Stimulated activated CD8-positive, alpha-beta memory T cell treated with anti-CD3 and anti-CD28 coated beads, Interleukin-12 subunit alpha, Interleukin-12 subunit beta, amount 100 ng/mL, for 24 hours (primary cell): ENCODE results near the gene FBH1.
"Not testable (repeated sequence)": the region's sequence is repeated elsewhere in the genome, so short reads cannot be mapped to it uniquely, and the experiment has no call there.

Source experiments
- DNase-seq: peaks from one replicate; pipeline ENCODE4 v3.0.0-alpha.2; 2020; ENCODE audit errors: extremely low read depth

The FBH1 gene

DNA sequence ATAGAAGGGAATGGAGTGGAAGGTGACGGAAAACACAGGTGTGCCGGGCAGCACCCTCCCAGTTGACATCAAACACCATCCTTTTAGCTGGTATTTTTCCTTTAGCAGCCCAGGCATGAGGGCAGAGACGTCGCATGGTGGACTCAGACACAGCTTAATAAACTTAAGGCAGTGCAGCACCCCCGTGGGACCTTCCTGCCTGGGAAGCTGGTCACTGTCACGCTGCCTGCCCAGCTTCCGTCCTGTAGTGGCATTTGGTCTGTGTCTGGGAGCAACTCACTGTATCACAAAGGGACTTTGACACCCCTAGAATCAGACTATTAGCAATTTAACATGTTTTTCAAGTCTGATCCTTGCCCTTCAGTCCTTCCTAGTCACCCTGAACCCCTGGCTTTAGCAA, 51.5 kb downstream of the FBH1 start:
- DNase-seq = no peak

GRCh38 chr10:5942001-5942400, 52.0 kb downstream of the FBH1 start:
- no peak for DNase-seq

GRCh38 chr10:5942474-5942873, 52.4 kb downstream of the FBH1 start:
- DNase-seq = no peak

- no peak for DNase-seq
These were observed 53.5 kb downstream of the FBH1 start for GRCh38 chr10:5943536-5943935.

GRCh38 chr10:5944389-5945189, 54.5 kb downstream of the FBH1 start:
- DNase-seq = no peak

- DNase-seq = no peak
These were observed 55.1 kb downstream of the FBH1 start for GRCh38 chr10:5945190-5945509.

DNA sequence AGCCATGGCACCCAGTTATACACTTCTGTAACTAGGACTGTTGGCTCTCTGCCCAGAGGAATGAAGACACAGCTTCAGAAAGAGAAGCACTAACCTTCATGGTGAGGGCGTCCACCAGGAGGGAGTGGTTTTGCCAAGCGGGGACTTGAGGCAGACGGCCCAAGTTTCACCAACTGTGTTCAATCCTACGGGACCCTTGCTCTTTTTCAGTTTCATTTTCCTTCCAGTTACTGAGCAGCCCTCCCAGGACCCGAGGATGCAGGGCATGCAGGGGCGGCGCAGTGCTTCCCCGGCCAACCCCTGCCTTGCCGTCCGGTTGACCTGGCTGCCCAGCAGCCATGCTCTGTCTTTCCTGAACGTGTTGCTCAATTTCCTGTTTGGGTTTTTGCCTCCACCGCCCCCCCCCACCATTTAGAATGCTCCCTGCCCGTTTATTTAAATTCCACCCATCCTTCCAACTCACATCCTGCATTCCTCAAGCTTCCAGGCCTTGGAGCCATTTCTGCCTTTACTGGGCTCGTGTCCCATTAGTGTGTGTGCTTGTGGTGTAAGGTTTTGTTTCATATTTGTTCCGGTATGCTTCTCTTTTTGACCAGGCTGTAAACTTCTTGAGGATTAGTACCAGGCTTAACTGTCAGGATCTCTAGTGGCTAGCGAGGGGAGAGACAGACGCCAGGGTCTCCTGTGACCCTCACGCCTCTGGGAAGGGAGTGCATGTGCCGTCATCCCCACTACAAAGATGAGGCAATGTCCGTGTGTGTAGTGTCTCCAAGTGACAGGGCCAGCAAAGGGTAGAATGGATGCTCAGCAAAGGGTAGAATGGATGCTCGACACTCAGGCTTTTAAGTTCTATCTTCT, 55.7 kb downstream of the FBH1 start:
- DNase-seq = no peak

DNA sequence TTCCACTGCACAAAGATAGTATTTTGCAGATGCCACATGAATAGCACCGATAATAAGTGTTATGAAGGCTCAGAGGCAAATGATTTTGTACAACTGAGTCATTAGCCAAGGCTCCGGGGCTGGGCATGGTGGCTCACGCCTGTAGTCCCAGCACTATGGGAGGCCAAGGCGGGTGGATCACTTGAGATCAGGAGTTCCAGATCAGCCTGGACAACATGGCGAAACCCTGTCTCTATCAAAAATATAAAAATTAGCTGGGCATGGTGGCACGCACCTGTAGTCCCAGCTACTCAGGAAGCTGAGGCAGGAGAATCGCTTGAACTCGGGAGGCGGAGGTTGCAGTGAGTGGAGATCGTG, 56.4 kb downstream of the FBH1 start:
- DNase-seq = not testable (repeated sequence)

GRCh38 chr10:5946786-5947185, 56.7 kb downstream of the FBH1 start:
- DNase-seq = no peak

DNA sequence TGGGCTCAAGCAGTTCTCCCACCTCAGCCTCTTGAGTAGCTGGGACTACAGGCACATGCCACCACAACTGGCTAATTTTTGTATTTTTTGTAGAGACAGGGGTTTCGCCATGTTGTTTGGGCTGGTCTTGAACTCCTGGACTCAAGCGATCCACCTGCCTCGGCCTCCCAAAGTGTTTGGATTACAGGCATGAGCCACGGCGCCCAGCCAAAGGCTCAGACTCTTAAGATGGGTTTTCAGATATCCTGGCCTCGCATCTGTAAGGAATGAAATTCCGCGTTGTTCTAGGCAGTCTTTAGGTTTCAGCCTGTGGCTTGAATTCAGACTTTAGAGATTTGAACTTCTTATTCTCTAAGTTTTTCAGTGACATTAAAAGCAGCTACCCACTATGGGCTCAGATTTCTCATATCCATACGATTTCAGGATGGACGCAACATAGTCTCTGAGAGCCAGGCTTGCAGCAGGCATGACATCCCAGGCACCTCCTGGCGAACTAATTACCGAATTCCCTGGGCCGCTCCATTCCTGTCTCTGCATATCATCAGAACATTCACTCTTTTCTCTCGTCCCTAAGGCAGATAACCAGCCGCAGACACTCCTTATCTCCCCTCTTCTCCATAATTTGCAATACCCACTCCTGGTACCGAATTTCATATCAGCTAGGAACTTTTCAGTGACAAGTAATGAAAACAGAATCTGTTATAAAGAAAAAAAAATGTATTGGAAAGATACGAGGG, 57.6 kb downstream of the FBH1 start:
- no peak for DNase-seq

- no peak for DNase-seq
These were observed 58.2 kb downstream of the FBH1 start for GRCh38 chr10:5948208-5948585.

DNA sequence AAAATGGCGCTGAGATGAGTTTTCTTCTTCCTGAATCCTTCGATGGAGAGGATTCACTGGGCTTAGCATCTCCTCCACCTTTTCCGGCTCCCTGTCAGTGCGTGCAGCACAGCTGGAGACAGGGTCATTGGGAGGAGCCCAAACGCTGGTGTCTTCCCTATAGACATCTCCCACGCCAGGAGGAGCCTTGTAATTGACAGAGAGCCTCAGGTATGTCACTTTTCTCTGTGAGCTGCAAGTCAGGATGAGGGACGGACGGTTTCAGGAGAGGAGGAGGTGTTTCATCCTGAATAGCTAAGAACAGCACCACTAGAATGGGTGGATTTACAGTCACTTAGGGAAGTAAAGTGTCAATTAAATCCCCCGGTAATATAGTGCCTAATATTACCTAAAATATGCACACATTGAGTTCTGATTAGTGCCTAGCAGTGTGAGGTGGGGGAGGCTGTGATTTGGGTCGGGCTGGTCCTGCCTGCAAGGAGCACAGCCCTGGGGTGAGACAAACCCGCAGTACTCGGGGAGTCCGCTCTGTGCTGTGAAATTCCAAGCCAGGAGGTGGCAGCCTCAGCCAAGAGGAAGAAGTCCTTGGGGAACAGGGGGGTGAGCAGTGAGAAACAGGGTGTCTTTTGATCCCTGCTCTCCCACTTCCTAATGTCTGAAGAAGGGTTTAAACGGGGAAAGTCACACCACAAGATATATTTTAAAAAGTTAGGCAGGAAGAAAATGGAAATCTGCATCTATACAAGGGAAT, 59.1 kb downstream of the FBH1 start:
- DNase-seq = no peak

- no peak for DNase-seq
These were observed 61.2 kb downstream of the FBH1 start for GRCh38 chr10:5951167-5951711.

- no peak for DNase-seq
These were observed 61.8 kb downstream of the FBH1 start for GRCh38 chr10:5951721-5952407.

- DNase-seq = no peak
These were observed 62.8 kb downstream of the FBH1 start for GRCh38 chr10:5952731-5953385.

DNA sequence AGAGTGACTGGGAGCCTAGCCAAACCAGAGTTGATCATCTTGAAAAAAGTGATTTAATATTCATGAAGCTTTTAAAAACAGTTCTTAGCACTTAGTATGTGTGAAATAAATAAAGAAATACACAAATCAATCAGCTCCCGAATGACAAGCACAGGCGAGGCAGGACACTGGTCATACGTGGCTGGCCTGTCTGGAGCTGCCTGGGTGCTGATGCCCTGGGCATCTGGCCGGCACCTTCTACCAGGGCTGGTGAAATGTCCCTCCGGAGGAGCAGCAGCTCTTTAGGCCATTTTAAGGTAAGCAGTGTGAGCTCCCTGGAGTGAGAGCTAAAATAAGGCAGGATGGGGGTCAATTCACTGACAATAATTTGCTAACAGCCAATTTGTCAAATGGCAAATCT, 63.6 kb downstream of the FBH1 start:
- DNase-seq = no peak

DNA sequence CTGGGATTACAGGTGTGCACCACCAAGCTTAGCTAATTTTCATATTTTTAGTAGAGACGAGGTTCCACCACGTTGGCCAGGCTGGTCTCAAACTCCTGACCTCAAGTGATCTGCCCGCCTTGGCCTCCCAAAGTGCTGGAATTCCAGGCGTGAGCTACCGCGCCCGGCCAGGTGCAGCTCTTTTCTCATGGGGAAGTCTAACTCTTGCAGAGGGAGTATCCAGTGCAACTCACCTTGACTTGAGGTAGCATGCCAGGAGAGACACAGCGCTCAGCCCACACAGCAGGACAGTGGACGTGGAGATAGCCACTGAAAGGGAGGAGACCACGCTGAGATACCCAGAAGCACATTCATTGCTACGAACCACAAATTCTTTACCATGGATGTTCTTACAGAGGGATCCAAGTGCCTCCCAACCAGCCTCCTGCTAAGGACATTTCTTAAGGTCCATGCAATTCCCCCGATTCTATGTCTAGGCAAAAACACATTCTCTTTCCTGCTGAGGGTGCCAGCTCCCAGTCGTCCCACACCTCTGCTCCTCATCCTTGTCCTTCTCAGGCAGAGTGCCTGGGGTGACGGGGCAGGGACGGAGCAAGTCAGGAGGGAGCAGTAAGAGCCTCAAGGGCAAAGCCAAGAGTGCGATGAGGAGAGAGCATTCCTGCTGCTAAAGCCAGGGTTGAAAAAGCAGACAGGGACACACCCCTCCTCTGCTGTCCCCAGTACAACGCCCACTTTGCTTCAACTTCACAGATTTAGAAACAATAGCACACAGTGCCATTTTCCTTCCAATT, 66.3 kb downstream of the FBH1 start:
- no peak for DNase-seq

GRCh38 chr10:5958077-5958476, 68.0 kb downstream of the FBH1 start:
- DNase-seq = no peak

GRCh38 chr10:5958675-5959074, 68.6 kb downstream of the FBH1 start:
- no peak for DNase-seq

- no peak for DNase-seq
These were observed 69.1 kb downstream of the FBH1 start for GRCh38 chr10:5959142-5959541.
